IPS DF 19.7 (cell line): Measurements from ENCODE around the gene GMPR2.
A peak's percentile ranks its signal among the peaks of the same experiment; 100 is the strongest.
"Not testable (repeated sequence)": the region's sequence is repeated elsewhere in the genome, so short reads cannot be mapped to it uniquely, and the experiment has no call there.

ENCODE experiments used
- DNase-seq: peaks from one replicate; pipeline ENCODE4 v3.0.0-alpha.2; 2013; ENCODE audit warnings: low read depth, low spot score

GMPR2 gene

GRCh38 chr14:24231263-24232120 lies 1.2 kb upstream of the GMPR2 start:
- DNase-seq, result no peak

- DNase-seq, result peak; percentile 78
Measured at GRCh38 chr14:24232121-24232644, 546 bp upstream of the GMPR2 start, which contains the start of gene NEDD8. TSS of gene NEDD8 (minus strand) at chr14:24232367. CDS start at chr14:24232267, 100 bp downstream.

DNA sequence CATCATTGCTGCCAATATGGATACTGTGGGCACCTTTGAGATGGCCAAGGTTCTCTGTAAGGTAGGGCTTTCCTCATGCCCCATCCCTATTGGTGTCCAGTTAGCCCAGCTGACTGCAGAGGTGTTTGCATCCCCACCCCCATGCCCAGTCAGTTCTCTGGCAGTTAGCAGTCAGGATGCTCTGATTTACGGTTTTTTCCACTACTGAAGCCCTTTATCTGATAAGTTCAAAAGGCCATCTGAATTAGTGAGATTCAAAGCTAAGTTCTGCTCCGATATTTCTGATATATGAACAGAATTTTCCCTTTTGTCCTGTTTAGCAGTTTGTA lies 773 bp downstream of the GMPR2 start:
- no peak for DNase-seq

GRCh38 chr14:24234095-24235005 lies 1.6 kb downstream of the GMPR2 start:
- no peak for DNase-seq

GRCh38 chr14:24235804-24236688 lies 3.3 kb downstream of the GMPR2 start:
- no peak for DNase-seq

DNA sequence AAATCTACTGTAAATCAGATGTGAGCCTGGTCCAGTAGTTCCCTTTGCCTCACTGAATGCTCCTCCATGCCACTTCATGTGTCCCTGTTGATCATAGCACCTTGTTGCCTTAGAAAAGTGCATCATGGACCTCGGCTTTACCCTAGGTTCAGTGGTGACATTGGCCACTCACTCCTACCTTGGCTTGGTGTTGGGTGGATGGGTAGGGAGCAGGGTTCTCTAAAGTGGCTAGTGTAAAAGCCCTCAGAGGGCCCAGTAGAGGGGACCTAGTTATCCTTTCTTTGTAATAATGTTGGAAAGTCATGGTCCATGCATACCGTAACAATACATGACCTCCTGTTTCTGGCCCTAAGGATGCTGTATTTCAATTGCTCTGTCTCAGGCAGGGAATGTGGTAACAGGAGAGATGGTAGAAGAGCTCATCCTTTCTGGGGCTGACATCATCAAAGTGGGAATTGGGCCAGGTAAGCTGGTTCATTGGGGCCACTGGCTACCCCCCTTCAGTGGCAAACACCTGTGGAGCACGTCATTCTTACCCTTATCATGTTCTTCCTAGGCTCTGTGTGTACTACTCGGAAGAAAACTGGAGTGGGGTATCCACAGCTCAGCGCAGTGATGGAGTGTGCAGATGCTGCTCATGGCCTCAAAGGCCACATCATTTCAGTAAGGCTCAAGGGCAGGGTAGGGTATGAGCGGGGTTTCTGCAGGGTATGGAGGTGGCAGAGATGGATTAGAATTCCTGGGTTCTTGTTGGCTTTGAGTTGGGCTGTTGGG lies 4.1 kb downstream of the GMPR2 start:
- DNase-seq, result no peak

DNA sequence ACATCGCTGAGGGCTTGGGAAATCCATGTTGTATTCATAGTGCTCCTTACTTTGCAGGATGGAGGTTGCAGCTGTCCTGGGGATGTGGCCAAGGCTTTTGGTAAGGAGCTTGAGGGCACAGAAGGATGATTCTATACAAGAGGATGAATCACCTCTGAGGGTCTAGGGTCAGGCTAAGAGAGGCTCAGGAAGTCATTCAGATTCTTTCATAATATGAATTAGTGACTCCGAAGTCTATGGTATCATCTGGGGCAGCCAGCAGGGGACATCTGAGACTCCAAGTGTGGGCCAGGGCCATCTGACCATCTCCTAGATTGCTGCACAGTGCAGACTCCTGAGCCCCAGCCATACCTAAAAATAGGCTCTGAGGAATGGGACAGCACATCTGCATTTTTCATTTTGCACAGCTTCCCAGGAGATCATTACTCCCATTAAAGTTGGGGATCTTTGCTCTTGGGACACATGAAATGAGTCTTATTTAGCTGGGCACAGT lies 4.8 kb downstream of the GMPR2 start:
- DNase-seq, result no peak

DNA sequence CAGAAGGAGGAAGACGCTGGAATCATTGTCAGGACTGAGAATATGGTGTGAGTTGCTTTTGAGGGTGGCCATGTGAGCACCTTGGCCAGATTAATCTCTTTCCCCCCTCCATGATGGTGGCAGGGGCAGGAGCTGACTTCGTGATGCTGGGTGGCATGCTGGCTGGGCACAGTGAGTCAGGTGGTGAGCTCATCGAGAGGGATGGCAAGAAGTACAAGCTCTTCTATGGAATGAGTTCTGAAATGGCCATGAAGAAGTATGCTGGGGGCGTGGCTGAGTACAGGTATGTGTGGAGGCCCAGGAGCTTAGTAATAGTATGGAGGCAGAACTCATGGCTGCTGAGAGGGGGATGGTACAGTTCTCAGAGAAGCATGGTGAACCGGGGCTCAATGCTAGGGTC lies 5.4 kb downstream of the GMPR2 start:
- no peak for DNase-seq

GRCh38 chr14:24238527-24239037 lies 5.9 kb downstream of the GMPR2 start:
- no peak for DNase-seq

- DNase-seq, result no peak
Measured at GRCh38 chr14:24240110-24240918, 7.6 kb downstream of the GMPR2 start.

DNA sequence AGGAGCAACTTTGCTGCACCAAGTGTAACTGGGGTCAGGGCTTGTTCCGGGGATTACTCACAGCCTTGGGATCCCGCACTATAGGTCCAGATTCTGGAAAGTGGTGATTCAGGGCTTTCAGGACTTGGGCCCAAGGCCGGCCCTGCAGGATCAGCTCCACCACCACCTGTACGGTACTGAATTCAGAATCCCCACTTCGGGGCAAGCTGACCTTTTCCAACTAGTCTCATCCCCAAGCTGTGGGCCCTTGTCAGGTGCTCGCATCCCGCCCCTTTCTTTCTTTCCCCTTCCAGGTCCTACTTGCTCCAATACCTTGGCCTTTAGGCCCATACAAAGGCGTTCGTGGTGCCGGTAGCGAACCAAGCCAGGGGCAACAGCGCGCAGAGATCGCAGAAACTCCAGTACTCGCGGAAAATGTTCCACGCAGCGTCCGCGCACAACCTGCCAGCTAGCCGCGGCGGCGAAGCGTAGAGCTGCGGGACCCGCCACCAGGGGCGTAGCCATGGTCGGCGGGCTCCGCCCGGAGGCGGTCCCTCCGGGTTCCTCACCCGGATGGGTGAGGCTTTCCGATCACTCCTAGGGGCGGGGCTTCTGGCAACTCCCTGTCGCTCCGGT lies 9.2 kb downstream of the GMPR2 start:
- no peak for DNase-seq

DNA sequence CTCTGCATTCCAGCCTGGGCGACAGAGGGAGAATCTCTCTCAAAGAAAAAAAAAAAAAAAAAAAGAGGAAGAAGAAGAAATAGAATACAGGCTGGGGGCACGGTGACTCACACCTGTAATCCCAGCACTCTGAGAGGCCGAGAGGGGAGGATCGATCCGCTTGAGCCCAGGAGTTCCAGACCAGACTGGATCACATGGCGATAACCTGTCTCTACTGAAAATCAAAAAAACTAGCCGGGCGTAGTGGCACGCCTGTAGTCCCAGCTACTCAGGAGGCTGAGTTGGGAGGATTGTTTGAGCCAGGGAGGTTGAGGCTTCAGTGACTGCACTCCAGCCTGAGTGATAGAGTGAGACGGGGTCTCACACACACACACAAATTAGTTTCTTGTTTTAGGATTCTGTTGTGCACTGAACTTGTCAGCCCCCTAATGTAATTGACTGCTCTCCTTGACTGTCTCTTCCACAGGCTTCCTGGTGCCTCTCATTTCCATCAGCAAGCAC lies 10.7 kb downstream of the GMPR2 start:
- DNase-seq, result no peak

GRCh38 chr14:24245350-24245749 lies 12.6 kb downstream of the GMPR2 start:
- not testable (repeated sequence) for DNase-seq

- DNase-seq, result no peak
Measured at GRCh38 chr14:24246765-24247212, 14.1 kb downstream of the GMPR2 start.

- no peak for DNase-seq
Measured at GRCh38 chr14:24247422-24247821, 14.7 kb downstream of the GMPR2 start.

DNA sequence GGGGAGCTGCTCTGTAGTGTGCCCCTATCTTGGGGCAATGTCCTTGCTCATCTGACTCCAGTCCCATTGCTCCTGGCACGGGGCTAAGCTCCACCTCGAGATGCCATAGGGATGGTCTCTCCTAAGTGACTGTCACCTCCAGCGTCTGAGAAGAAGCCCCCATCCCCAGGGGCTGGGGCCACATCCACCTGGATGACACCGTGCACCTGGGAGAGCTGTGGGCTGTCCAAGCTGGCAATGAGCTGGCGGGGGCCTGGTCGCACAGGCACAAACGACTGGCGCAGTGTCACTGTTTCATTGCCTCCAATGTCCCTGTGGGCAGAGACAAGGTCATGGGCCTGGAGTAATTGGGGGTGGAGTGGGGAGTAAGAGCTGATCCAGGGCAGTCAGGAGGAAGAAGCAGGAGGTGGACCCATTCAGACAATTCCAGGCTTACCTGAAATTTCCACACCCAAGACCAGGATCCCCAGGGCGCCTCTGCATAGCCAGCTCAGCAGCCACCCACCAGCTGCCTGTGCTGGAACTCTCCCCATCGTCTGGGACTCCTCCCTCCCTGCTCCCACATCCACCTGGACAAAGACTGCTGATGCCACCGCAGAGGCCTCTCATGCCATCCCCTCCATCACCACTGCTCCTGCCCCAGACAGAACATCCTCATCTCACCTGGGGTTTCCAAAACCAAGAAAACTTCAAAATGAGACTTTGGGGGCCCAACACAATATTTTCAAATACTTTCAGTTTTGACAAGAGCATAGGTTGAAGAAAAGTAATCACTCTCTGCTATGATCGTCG lies 16.7 kb downstream of the GMPR2 start:
- DNase-seq, result no peak

DNA sequence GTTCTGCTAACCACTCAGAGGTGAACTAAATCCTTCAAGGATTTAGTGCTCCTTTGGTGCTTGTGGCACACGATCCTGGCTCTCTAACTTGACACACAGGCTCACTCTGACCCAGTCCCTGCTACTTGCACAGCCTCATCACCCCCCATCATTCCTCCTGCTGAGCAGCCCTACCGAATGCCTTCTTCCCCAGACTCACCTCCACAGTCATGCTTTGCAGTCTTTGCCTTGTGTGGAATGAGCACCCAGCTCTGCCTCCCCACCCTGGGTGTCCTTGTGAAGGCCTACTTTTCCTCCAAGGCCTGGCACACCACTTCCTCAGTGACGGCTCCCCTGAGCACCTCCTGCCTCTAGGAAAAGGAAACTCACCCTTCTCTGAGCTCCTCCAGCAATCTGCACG lies 17.6 kb downstream of the GMPR2 start:
- no peak for DNase-seq

DNA sequence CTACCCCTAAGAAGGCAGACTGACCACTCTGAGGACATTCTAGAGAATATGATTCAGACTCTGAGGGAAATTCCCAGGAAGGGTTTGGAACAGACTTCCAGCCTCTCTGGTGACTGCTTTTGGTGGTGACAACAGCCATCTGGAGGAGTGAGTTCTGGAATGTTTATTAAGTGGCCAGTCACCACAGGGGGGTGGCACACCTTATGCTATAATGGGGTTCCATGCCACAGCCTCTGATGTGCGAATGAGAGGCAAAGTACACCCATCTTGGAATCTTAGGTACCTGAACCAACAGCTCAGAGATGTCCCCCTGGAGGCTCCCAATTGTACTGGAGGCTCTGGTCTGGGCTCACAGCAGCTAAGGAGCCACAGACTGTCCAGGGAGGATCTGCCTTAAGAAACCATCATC lies 19.2 kb downstream of the GMPR2 start:
- DNase-seq, result no peak
